GM19035 (cell line): ENCODE data around the gene COMMD7.
"Not testable (repeated sequence)": the region's sequence is repeated elsewhere in the genome, so short reads cannot be mapped to it uniquely, and the experiment has no call there.

Experiments
- ATAC-seq: cut with Tn5 transposase; IDR thresholded peaks from one replicate; pipeline ENCODE4 v1.9.1; 2021; ENCODE audit not compliant: unreplicated experiment

The COMMD7 gene

DNA sequence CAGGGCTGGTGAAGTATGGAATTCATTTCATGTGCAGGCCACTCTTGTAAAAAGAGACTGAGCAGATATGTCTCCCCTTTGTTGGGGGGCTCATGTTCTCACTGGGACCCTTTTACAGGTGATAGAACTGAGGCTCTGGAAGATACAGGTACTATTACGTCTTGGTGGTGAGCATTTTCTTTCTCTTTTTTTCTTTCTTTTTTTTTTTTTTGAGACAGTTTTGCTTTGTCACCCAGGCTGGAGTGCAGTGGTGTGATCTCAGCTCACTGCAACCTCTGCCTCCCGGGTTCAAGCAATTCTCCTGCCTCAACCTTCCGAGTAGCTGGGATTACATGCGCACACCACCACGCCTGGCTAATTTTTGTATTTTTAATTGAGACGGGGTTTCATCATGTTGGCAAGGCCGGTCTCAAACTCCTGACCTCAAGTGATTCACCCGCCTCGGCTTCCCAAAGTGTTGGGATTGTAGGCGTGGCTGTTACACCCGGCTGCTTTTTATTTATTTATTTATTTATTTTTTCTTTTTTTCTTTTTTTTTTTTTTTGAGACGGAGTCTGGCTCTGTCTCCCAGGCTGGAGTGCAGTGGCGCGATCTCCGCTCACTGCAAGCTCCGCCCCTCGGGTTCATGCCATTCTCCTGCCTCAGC, 22.1 kb upstream of the COMMD7 start:
- ATAC-seq: not testable (repeated sequence)

DNA sequence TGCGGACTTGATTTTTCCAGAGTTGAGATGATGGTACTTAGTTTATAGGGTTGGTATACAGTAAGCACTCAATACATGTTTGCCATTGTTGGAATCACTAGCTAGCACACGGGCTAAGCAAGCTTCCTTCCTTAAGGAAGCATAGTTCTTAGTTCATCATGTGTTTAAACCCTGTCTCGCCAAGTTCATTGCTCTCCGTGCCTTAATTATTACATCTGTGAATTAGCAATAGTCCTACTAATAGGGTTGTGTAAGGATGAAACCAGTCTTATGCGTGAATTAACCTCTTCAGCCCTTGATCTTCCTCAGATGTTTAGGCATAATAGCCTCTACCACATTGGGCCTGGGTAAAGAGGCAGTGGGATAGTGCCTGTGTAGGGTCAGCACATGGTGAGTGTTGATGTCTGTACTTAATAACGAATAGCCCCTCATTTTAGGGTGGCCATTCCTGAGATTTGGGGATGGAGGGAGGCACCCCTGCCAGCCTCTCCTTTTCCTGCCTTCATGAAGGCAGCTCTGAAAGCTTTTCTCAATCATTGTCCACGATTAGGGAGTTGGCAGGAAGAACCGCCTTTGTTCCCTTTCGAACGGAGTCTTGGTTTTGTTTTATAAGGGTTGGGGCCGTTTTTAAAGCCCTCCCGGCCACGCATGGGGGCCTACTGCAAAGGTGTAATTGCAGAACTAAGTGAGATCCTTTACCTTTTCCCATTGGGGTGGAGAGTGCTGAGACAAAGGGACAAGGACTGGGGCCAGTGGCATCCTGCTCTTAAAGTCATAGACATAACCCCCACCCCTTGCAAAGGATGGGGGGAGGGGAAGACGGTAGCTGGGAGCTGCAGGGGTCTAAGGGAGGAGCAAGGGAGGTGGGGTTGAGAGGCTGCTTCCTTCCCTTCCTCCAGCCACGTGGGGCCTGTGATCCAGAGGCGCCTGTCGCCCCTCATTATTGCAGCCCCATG, 21.0 kb upstream of the COMMD7 start:
- ATAC-seq: no peak

DNA sequence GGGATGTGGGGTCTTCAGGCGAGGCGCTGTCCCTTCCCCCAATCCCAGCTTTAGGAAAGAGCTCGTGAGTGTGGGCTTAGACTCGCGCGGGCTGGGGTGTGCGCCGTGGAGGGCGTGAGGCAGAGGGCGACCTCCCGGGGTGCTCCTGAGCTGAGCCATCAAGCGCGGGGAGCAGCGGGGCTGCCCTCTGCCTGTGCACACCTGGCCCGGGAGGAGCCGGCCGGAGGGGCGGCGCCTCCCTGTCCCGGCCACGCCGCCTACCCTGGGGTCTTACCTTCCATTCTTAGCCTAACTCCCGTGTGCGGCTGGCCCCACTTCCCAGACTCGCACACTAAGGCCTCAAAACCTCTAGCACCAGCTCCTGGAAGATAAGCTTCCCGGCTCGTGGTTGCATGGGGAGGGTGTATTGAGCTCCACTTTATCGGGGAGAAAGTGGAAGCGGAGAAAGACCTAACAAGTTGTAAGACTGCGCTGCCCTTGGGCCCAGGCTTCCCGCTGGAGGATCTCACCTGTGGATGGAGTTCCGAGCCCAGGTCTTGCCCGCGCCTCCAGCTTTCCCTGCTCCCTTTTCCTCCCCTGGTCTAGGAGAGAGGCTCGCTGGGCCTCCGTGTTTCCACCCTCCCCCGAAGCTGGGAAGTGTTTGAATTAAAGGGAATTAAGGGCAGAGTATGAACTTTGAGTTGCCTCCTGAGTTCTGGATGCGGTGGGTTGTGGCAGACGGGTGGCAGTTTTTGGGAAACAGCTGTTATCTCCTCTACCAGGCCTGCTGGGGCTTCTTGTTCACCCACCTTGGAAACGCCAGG, 20.1 kb upstream of the COMMD7 start:
- no peak for ATAC-seq

DNA sequence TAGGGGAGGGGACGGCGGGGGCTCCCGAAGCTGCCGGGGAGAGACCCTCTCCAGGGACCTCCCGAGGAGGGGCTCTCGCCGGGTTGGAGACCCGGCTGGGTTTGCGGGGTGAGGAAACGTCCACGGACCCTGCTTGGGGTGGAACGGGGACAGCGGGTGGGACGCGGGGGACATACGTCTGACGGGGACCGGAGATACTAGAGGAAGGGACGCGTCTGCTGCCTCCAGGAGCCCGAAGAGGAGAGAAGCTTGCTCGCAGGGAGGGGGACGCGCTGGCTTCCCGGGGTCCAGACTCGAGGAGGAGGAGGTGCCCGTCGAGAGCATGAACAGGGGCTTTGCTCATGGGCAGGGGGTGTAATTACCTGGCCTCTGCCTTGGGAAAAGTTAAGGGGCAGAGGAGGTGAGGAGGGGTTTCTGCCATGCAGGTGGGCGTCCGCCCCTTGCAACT, 19.5 kb upstream of the COMMD7 start:
- ATAC-seq: peak; percentile 23

DNA sequence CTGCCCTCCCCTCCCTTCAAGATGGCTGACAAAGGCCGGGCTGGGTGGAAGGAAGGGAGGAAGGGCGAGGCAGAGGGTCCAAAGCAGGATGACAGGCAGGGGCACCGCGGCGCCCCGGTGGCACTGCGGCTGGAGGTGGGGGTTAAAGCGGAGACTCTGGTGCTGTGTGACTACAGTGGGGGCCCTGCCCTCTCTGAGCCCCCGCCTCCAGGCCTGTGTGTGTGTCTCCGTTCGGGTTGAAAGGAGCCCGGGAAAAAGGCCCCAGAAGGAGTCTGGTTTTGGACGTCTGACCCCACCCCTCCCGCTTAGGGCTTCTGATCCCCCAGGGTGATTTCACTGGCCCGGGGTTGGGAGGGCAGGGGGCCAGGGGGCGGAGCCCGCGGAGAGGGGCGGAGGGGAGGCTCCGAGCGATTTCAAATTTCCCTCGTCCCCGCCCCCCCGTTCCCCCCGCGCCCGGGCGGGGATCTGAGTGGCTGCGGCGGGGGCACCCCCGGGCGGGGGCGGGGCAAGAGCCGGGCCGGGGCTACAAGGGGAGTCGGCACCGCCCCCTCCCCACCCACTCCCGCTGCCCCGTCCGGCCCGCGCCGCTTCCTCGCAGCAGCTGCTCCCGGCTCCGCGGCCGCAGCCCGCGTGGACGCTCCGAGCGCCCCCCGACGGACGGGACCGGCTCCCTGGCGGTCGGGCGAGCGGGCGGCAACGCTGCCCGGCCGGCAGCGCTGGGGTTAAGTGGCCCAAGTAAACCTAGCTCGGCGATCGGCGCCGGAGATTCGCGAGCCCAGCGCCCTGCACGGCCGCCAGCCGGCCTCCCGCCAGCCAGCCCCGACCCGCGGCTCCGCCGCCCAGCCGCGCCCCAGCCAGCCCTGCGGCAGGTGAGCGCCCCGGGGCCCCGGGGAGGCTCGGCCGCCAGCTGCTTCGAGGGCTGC, 18.8 kb upstream of the COMMD7 start, which contains the start of gene DNMT3B:
TSS of gene DNMT3B (plus strand) at position 555 of the 923 bp plus-strand sequence. CDS start 17,939 bp downstream, outside the sequence.
- ATAC-seq: peak; percentile 73

DNA sequence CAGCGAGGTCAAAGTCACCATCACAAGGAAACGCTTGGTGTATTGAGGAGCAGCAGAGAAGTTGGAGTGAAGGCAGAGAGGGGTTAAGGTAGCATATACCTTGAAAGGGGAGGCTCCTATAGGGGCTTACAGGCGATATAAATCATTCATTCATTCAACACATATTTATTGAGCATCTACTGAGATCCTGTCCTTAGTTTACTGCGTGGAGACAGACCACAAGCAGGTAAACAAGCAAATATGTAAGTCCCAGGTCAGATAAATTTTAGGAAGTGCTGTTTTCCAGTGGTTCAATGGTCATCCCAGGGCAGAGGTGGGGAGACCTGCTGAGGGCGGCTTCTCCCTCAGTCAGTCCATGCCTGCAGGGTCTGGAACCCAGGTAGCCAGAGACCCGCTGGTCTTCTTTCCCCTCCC, 18.2 kb upstream of the COMMD7 start:
- ATAC-seq: no peak

DNA sequence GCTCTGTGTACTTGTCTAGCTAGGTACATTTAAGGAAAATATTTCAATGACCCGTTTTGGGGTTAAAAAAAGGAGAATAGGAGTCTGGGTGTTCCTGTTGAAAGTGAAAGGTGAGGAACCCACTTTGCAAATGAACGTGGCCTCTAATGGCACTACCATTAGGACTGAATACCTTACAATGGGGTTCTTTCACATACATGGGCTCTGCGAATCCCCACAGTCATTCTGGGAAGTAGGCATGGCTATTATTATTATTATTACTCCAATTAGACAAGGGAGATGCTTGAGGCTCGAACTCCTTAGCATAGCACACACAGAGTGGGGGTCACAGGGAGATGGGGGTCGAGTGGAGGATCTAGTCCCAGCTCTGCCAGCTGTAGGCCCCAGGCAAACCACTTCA, 12.9 kb upstream of the COMMD7 start:
- no peak for ATAC-seq

DNA sequence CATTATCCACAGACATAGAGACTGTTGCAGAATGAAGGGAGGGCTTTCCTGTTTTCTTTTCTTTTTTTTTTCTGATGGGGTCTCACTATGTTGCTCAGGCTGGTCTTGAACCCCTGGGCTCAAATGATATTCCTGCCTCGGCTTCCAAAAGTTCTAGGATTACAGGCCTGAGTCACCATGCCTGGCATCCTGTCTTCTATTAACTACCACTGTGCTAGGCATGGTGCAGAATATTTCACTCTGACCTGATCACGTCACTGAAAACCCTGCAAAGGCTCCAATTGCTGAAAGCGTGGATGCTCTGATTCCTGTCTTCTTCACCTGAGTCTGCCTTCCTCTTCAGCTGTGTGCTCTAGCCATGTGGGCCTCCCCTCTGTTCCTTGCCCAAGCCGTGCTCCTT, 10.5 kb upstream of the COMMD7 start:
- ATAC-seq: no peak

DNA sequence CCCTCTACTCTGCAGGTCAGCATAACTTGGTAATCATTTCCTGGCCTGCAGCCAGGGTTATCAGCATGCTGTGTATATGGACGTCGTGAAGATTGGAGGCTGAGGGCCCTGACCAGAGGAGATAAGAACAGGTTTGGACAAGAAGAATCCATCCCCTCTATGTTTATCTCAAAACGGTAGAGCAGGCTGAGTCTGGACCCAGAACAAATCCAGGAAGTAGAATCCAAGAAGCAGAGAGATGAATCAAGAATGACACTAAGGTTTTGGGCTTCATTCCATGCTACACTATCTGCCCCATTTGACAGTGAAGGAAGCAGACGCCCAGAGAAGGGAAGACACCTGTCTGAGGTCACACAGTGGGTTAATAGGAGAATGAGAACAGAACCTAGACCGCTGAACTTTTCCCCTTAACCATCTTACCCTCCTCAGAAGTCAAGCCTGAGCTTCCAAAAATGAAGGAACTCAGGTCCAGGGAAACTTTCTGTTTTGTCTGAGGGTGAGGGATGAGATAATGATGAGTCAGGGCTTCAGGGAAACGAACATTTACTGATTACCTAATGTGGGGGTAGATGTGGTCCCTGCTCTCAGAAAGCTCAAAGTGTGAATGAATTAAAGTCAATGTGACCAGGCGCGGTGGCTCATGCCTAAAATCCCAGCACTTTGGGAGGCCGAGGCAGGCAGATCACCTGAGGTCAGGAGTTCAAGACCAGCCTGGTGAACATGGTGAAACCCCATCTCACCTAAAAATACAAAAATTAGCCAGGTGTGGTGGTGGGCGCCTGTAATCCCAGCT, 9.4 kb upstream of the COMMD7 start:
- ATAC-seq: no peak

DNA sequence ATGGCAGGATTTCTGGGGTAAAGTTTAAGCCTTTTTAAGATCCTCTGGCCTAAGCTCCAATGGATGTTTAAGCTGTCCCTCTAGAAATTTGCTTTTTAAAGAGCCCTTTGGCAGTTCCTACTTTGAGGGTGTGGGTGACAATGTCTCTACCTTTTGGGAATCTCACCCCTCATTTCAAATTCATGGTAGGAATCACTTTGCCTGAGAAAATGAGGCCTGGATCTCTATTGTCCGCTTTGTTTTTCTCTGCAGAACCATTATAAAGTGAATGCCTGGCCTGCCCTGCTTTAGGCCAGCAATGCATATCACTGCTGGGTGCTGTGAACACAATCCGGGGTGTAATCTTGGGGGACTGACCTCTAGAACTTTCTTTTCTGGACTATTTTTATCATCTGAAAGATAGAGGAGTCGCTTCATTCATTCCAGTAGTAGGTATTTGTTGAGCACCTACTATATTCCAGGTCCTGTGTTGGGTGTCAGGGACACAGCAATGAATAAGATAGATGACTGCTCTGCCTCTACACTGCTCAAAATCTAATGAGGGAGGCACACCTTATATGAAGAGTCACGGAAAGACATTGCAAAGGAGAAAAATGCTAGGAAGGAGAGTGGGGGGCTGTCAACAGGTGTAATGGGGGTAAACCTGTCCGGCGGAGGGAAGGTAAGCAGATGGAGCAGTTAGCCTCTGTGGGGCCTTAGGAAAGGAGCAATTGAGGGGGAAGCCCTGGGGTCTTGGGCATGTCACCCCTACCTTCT, 8.6 kb upstream of the COMMD7 start:
- no peak for ATAC-seq

DNA sequence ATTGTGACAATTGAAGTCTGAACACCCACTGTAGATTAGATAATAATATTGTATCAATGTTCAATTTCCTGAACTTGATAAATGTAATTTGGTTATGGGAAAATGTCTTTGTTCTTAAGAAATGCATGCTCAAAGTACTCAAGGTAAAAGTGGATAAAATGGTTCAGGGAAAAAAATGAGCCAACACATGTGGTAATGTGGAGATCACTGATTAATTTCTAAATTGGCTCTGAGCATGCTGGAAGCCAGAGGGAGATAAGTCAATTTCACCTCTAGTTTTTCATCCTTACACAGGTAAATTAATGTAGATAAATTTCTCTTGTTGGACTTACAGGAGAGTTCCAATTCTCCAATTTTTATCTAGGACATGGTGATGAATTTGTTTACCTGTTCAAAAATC, 8.0 kb upstream of the COMMD7 start:
- ATAC-seq: no peak

DNA sequence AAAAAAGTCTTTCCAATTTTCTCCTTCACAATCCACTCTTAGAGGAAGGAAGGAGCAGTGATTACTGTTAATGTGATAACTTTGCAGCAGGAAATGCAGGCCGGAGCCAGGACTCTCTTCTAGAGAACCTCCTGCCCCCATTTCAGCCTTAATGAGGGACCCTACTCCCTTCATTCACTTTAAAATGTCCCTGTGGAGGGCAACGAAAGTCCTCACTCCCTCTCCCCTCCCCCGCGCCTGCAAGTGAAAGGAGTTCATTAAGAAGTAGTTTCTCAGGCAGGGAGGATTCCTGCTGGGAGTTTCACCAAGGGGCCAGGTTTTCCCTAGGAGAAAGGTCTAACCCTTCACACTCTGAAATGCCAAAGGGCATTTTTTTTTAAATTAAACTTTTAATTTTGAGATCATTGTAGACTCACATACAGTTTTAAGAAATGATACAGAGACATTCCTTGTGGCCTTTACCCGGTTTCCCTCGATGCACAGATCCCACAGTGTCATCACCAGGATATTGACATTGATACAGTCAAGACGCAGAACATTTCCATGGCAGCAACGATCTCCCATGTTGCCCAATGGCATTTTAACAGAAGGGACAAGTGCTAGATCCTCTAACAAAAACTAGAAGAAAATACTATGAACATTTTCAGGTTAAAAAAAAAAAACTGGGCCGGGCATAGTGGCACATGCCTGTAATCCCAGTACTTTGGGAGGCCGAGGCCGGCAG, 6.8 kb upstream of the COMMD7 start:
- no peak for ATAC-seq

DNA sequence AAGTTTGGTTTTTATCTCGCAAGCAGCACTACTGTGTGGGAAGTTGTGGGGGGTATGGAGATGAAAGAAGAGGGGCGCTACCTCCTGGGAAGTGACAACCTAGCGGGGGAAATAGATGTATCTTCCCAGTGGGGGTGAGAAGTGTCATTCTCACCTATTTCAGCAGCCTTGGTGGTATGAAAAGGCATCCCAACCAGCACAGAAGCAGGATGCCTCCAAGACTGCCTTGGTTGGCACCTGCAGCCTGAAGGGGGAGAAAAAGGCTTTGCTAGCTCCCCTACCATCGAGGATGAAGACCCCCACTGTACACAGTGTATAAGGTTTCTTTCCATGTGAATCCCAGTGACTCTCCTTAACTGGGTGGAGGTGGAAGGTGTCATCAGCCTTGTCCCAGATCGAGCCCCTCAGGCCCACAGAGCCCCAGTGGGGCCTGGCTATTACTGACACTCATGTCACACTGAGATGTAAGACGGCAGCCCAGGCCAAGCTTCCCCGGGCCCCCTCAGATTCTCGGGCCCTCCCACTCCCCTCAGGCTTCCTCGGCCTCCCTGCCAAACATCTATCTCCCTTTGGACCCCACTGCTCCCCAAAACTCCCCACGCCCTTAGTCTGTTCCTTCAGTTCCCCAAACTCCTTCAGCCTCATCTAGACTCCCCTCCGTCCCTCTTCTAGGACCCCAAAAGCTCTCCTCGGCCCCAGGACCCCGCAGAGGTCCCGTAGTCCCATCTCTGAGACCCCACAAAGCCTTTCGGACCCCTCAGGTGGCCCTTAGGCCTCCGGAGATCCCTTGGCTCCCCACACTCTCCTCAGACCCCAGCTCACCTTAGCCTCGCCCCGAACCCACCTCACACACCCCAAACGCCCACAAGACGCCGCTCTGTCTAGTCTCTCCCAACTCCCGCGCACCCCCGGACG, 688 bp downstream of the COMMD7 start:
- ATAC-seq: no peak

DNA sequence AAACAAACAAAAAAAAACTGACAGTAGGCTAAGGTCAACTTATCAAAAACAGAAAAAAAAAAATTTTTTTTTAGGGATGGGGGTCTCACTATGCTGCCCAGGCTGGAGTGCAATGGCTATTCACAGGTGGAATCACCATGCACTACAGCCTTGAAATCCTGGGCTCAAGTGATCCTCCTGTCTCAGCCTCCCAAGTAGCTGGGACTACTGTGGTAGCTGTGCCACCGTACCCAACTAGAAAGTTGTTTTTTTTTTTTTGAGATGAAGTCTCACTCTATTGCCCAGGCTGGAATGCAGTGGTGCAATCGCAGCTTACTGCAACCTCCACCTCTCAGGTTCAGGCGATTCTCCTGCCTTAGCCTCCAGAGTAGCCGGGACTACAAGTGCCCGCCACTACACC, 2.1 kb downstream of the COMMD7 start:
- no peak for ATAC-seq

DNA sequence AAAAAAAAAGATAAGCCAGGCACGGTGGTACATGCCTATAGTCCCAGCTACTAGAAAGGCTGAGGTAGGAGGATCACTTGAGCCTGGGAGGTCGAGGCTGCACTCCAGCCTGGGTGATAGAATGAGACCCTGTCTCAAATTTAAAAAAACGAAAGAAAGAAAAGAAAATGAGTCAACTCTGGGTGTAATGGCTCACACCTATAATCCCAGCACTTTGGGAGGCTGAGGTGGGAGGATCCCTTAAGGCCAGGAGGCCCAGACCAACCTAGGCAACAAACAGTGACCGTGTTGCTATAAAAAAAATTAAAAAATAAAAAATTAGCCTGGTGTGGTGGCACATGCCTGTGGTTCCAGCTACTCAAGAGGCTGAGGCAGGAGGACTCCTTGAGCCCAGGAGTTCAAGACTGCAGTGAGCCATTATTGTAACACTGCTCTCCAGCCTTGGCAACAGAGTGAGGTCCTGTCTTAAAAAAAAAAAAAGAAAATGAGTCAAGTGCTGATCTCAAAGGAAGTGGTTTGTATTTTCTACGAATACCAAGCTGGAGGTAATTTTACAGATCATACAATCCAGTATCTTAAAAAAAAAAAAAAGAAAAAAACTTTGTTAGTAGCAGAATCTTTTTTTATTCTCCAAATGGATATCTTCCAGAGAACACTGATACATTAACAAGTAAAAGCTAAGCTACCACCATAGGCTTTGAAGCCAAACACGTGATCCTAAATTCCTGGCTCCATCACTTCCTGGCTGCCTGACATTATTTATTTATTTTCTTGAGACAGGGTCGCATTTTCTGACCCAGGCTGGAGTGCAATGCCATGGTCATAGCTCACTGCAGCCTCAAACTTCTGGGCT, 5.7 kb downstream of the COMMD7 start:
- no peak for ATAC-seq

DNA sequence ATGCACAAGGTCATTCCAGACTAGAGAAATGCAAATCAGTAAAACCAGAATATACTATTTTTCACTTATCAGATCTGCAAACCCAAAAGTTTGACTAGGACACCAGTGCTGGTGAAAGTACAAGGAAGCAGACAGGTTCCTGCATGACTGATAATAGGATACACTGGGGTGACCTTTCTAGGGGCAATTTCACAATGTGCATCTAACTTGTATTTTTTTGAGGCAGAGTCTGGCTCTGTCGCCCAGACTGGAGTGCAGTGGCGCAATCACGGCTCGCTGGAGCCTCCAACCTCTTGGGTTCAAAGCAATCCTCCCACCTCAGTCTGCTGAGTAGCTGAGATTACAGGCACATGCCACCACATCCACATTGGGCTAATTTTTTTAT, 11.4 kb downstream of the COMMD7 start:
- ATAC-seq: no peak
